GM18508 (cell line): ENCODE measurements around the gene TCF12.
"Not testable (repeated sequence)": the region's sequence is repeated elsewhere in the genome, so short reads cannot be mapped to it uniquely, and the experiment has no call there.

Experiments used
- ATAC-seq: cut with Tn5 transposase; IDR thresholded peaks from one replicate; pipeline ENCODE4 v1.9.1; 2021; ENCODE audit warnings: moderate number of reproducible peaks; ENCODE audit not compliant: insufficient read depth, unreplicated experiment

The TCF12 gene

DNA sequence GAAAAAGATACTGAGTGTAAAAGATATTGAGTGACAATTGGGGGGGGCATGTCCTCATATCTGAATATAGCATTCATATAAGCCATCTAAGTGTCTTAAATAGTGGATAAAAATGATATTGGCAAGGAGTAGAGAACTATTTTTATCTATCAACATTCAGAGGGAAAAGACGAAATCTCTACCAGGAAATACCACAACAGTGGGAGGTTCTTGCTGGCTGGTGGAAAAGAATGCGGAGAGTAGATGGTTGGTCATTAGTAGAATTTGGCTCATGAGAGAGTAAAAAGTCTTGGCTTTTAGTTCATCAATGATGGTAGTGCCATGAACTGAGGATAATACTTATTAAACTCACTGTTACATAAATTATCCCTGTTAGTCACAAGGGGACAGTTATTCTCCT lies 4.8 kb upstream of the TCF12 start:
- no peak for ATAC-seq

DNA sequence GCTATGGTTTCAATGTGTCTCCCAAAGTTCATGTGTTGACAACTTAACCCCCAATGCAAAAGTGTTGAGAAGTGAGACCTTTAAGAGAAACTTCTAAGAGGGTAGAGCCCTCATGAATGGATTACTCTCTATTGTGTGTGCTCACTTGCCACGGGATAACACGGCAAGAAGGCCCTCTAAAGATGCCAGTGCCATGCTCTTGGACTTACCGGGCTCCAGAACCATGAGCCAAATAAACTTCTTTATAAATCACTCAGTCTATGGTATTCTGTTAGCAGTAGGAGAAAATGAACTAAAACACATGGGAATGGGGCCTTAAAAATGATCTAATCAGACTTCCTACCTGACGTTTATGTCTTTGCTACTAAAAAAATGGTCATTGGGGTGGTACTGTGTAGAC lies 2.6 kb upstream of the TCF12 start:
- no peak for ATAC-seq

DNA sequence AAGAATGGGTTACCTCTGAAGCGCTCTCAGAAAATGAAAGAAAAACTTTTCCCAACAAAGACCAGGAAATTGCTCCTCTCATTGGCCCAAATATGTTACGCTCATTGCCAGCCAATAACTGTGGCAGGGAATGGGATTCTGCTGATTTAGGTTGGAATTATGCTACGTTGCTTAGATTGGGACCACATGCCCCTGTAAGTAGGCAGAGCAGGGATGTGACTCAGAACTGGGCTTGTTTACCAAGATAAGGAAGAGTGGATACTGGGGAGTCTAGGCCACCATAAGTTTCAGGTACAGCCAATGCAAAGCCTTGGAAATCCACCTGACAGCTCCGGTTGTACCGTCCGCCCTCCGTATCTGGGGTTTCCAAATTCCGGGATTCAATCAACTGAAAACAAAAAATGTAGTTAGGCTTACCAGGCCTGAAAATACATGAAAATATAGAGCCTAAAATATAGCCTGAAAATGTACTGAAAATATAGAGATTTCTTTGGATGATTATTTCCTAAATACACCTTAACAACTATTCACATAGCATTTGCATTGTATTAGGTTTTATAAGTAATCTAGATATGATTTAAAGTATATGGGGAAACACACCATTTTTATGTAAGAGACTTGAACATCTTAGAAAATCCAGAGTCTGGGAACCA lies 1.5 kb upstream of the TCF12 start:
- no peak for ATAC-seq

DNA sequence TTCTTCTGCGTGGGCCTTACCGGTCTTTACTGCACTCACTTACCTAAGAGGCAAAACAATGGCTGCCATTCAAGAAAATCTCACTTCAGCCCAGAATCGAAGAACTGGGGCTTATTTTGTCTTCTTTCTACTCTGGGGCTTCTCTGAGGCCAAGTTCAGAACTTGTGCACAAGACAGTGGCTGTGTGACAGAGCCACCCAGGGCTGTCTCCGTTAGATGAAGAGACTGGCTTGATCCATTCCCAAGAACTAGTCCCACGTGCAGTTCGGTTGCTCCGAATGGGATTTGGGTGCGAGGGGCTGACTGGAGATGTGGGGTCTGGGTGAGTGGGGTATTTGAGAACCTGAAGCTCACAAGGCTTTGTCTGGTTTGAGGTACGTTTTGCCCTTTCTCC lies 795 bp upstream of the TCF12 start:
- ATAC-seq = no peak

- no peak for ATAC-seq
Measured at GRCh38 chr15:56919031-56919608, 676 bp downstream of the TCF12 start.

DNA sequence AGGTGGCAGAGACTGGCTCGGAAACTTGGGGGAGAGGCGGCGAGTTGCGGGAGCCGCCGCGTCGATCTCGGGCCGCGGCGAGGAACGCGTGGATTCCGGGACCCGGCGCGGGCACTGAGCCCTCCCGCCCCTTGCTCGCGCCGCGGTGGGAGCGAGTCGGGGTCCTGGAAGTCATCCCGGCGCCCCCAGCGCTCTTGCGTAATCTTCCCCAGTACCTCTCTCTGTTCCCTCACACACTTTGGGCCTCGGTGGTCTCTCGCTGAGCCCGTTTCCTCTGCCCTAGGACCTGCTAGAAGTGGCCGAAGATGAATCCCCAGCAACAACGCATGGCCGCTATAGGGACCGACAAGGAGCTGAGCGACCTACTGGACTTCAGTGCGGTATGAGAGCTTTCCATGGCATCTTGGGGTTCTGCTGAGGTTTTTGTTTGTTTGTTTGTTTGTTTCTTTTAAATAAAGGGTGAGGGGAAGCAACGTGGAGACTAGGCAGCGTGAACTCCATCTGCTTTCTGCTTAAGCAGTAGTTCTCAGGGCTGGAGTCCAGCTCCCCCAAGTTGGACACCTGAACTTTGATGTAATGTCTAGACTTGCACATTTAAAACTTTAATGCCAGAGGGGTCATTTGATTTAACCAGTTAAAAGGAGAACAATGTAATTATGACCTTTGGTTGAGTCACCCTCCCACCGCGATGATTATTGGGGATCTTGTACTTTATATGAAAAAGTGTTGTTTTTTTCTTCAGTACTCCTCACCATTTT lies 1.3 kb downstream of the TCF12 start:
- no peak for ATAC-seq

- no peak for ATAC-seq
Measured at GRCh38 chr15:56920367-56920627, 1.9 kb downstream of the TCF12 start.

- no peak for ATAC-seq
Measured at GRCh38 chr15:56923174-56923591, 4.7 kb downstream of the TCF12 start.

GRCh38 chr15:56927816-56928215 lies 9.4 kb downstream of the TCF12 start:
- ATAC-seq = no peak

DNA sequence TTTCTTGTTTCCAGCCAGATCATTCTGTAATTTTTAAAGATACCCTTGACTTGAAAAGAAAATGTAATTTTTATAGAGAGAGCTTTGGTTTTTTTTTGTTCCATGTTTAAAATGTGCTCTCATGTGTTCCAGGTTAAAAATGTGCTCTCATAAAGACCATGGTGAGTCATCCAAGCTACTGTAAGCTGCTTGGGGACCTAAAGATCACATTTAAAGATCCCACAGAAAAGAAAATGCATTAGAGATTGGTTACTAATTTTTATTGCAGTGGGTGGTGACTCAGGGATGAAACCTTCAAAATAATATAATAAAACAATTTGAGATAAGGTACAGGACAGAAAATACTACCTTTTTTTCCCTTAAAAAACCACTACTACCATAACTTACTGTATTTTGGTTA lies 11.0 kb downstream of the TCF12 start:
- ATAC-seq = no peak

DNA sequence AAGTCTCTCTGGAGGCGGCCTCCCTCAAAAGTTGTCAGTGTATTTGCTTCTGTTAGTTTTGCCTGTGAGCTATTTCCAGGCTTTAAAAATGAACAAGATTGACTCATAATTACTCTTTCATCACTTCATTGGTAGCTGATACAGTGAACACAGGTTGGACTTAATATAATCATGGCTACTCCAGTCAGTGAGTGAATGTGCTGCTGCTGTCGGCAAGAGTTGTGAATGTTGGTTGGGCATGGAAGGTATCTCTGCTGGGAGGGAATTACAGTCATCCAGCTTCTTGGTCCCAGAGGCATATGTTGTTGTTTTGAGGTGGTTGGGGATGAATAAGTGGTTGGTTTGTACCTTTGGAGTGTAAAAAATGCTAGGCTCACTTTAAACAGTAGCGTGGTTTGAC lies 11.5 kb downstream of the TCF12 start:
- ATAC-seq = no peak

GRCh38 chr15:56930669-56931313 lies 12.3 kb downstream of the TCF12 start:
- ATAC-seq = no peak

- no peak for ATAC-seq
Measured at GRCh38 chr15:56931639-56932508, 13.4 kb downstream of the TCF12 start.

- not testable (repeated sequence) for ATAC-seq
Measured at GRCh38 chr15:56932509-56932868, 14.0 kb downstream of the TCF12 start.

GRCh38 chr15:56933410-56933809 lies 15.0 kb downstream of the TCF12 start:
- ATAC-seq = no peak

GRCh38 chr15:56933811-56934210 lies 15.4 kb downstream of the TCF12 start:
- no peak for ATAC-seq

DNA sequence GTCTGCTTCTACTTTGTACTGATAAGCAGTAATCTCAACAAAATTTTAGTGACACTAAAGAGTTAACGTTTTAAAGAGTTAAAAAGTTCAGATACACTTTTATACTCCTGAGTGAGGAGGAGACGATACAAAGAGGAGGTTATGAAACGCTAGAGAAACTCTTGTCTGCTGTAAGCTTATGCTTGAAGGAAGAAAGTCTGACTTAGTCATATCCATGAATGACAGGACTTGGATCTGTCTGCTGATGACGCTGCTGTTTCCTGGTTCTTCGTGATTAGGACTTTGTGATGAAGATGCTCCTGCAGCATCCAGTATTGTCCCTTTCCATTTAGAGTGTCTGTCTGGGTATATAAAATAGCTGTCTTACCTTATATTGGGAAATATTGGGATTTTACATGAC lies 15.8 kb downstream of the TCF12 start:
- ATAC-seq = no peak

DNA sequence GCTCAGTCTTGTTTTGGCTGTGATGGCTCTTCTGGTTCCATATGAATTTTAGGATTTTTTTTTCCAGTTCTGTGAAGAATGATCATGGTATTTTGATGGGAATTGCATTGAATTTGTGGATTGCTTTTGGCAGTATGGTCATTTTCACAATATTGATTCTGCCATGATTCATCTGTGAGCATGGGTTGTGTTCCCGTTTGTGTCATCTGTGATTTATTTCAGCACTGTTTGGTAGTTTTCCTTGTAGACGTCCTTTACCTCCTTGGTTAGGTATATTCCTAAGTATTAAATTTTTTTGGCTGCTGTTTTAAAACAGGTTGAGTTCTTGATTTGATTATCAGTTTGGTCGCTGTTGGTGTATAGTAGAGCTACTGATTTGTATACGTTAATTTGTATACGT lies 18.5 kb downstream of the TCF12 start:
- no peak for ATAC-seq

DNA sequence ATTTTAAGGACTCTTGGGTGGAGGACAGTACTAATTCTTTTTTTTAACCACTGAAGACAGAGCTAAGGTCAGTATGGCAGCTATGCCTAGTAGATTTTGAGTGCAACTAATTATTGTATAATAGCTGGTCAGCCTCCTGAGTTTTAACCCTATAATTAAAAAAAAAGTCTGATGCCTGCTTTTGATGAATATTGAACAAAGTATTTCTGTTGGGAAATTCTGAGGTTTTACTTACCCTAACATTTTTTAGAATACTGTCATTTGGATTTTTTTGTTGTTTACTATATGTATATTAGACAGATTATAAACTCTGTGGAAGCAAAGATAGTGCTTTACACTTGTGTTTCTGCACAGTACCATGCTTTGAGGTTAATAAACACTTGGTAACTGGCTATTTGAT lies 20.8 kb downstream of the TCF12 start:
- ATAC-seq = no peak

GRCh38 chr15:56940388-56940787 lies 21.9 kb downstream of the TCF12 start:
- ATAC-seq = no peak

DNA sequence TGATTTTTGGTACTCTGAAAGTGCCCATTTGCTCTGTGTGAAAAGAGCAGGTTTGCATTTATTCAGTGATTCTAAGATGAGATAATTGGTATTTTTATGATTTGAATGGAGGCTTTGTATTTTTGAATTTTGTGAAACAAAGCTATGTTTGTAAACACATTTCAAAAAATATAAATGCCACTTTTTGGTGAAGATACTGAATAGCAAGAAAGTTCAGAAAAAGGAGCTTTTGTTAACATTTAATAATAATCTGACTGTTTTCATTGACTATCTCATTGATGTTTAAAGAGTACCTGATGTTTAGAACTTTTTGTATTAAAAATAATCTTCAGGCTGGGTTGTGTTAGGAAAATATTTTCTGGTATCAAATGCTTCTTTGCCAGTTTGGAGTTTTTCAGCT lies 23.7 kb downstream of the TCF12 start:
- no peak for ATAC-seq
